B cell (primary cell): Measurements from ENCODE around the gene GPC5. TPM values are rescaled to one million over a fixed set of nuclear protein-coding genes. Genes with fewer than 3 reads are reported as not detected.

ENCODE experiments used
- ATAC-seq: fragments of 200-7000 bp; cut with Tn5 transposase; one replicate; pipeline ENCODE4 v1.10.0; 2021; ENCODE audit warnings: low read depth, mild to moderate bottlenecking, moderate number of reproducible peaks, moderate library complexity
- CTCF ChIA-PET: fragments of 350-600 bp; sonication (Branson Sonifier 250); formaldehyde crosslinking; loops from one replicate; lab custom pipeline; 2021; ENCODE audit warnings: antibody characterized with exemption, inconsistent platforms; lab: Charles Lee
- POLR2A ChIA-PET: fragments of 350-600 bp; sonication (Branson Sonifier 250); formaldehyde crosslinking; loops from one replicate; lab custom pipeline; 2021; ENCODE audit warnings: antibody characterized with exemption; lab: Charles Lee
- DNase-seq: peaks from one replicate; pipeline ENCODE4 v3.0.0; 2013
- H2AFZ ChIP-seq: 2 replicates; pipeline ENCODE4 v1.6.1; 2012; ENCODE audit warnings: mild to moderate bottlenecking, low read depth, low read length; ENCODE audit not compliant: insufficient read depth, poor library complexity, severe bottlenecking
- H3K27ac ChIP-seq, 2 donors: 1 replicate in 1 of 2; 2 replicates in 1 of 2; pipeline ENCODE4 v1.5.1; 2012 to 2013; ENCODE audit warnings: low read length in 2 of 2, mild to moderate bottlenecking in 2 of 2, moderate library complexity in 1 of 2
- H3K27me3 ChIP-seq, 4 experiments: fragments of 200-600 bp in 1 of 4; sonication (generic) in 1 of 4; replicated peaks in 1 of 4; 1 replicate in 2 of 4; 2 replicates in 2 of 4; pipeline versions ENCODE4 v1.6.1 to v1.7.0; 2013 to 2016; ENCODE audit warnings: low read length in 3 of 4, mild to moderate bottlenecking in 2 of 4, mixed read lengths in 1 of 4, moderate library complexity in 1 of 4; ENCODE audit not compliant: insufficient read depth in 4 of 4, control insufficient read depth in 3 of 4; ENCODE audit errors: control extremely low read depth in 1 of 4
- H3K36me3 ChIP-seq, 2 experiments: replicated peaks in 1 of 2; 1 replicate in 1 of 2; 2 replicates in 1 of 2; pipeline versions ENCODE4 v1.6.1 to v1.7.1; 2013; ENCODE audit warnings: low read length in 1 of 2; ENCODE audit not compliant: insufficient read depth in 2 of 2, control insufficient read depth in 1 of 2; ENCODE audit errors: control extremely low read depth in 1 of 2, extremely low read depth in 1 of 2
- H3K4me1 ChIP-seq, 2 donors: fragments of 200-600 bp in 1 of 2; sonication (generic) in 1 of 2; 1 replicate in 1 of 2; 2 replicates in 1 of 2; pipeline versions ENCODE4 v1.5.1 to v1.6.1; 2013 to 2017; ENCODE audit warnings: low read length in 2 of 2; ENCODE audit not compliant: control insufficient read depth in 2 of 2, insufficient read depth in 2 of 2
- H3K4me2 ChIP-seq: replicated peaks from 2 replicates; pipeline ENCODE3; 2012; ENCODE audit warnings: mild to moderate bottlenecking, low read depth, low read length; ENCODE audit not compliant: poor library complexity, severe bottlenecking
- H3K4me3 ChIP-seq, 5 experiments: fragments of 200-600 bp in 1 of 5; sonication (generic) in 1 of 5; 1 replicate in 3 of 5; 2 replicates in 2 of 5; pipeline versions ENCODE4 v1.5.1 to v1.7.0; 2011 to 2016; ENCODE audit warnings: low read length in 4 of 5, mild to moderate bottlenecking in 4 of 5, low read depth in 2 of 5, control low read depth in 1 of 5, moderate library complexity in 1 of 5; ENCODE audit not compliant: insufficient read depth in 1 of 5; ENCODE audit errors: control extremely low read depth in 1 of 5, extremely low read depth in 1 of 5
- H3K79me2 ChIP-seq: fragments of 200-600 bp; sonication (generic); one replicate; pipeline ENCODE4 v1.6.0; 2016; ENCODE audit warnings: low read length; ENCODE audit not compliant: control insufficient read depth, insufficient read depth
- H3K9ac ChIP-seq: fragments of 200-600 bp; sonication (generic); 2 replicates; pipeline ENCODE4 v1.6.1; 2017; ENCODE audit warnings: mild to moderate bottlenecking, low read length, moderate library complexity
- H3K9me3 ChIP-seq, 3 donors: one replicate each; pipeline versions ENCODE4 v1.6.1 to v1.7.1; 2013; ENCODE audit warnings: low read length in 2 of 3; ENCODE audit not compliant: control insufficient read depth in 2 of 3, insufficient read depth in 1 of 3; ENCODE audit errors: control extremely low read depth in 1 of 3
- H4K20me1 ChIP-seq: 2 replicates; pipeline ENCODE4 v1.6.0; 2012; ENCODE audit warnings: mild to moderate bottlenecking, low read length; ENCODE audit not compliant: insufficient read depth, control insufficient read depth, poor library complexity, severe bottlenecking
- H3K27ac Mint-ChIP-seq: one replicate; pipeline ENCODE4 v1.8.0; 2021; ENCODE audit warnings: mixed read lengths
- H3K27me3 Mint-ChIP-seq: one replicate; pipeline ENCODE4 v1.8.0; 2021; ENCODE audit warnings: mixed read lengths
- H3K4me1 Mint-ChIP-seq: one replicate; pipeline ENCODE4 v1.8.0; 2021; ENCODE audit warnings: mixed read lengths
- H3K4me3 Mint-ChIP-seq: one replicate; pipeline ENCODE4 v1.8.0; 2021; ENCODE audit warnings: mixed read lengths
- H3K9me3 Mint-ChIP-seq: one replicate; pipeline ENCODE4 v1.8.0; 2022; ENCODE audit warnings: mixed read lengths; ENCODE audit not compliant: insufficient read depth
- CTCF ChIP-seq: fragments of 200-600 bp; IDR thresholded peaks from one replicate; pipeline ENCODE4 v1.8.0; 2022; ENCODE audit warnings: antibody characterized with exemption, mild to moderate bottlenecking
- EZH2 ChIP-seq: IDR thresholded peaks from 2 replicates; pipeline ENCODE4 v1.6.1; 2012; ENCODE audit warnings: borderline replicate concordance, low read depth, mild to moderate bottlenecking, moderate library complexity, low read length; ENCODE audit not compliant: insufficient read depth, poor library complexity, severe bottlenecking
- WGBS: methylation state at CpG from one replicate; pipeline ENCODE4 v1.1.5; 2013; ENCODE audit warnings: missing lambda C conversion rate; ENCODE audit not compliant: insufficient coverage; 5-methylcytosine and 5-hydroxymethylcytosine counted together
- intact Hi-C: fragments of 100-400 bp; cut with micrococcal nuclease; formaldehyde crosslinking; loops from one replicate; pipeline ENCODE4 v1.10.0; 2022
- polyA plus RNA-seq: library from polyadenylated mRNA; depleted of rRNA; stranded (reverse); fragments of >200 nt; gene quantifications from 2 replicates; pipeline ENCODE4 v1.2.3, GENCODE V29; 2012
- total RNA-seq, 2 donors: library from RNA; stranded (reverse); fragments of 120-200 nt in 1 of 2; gene quantifications; 1 replicate in 1 of 2; 2 replicates in 1 of 2; pipeline versions ENCODE4 v1.2.3 to v1.2.4, GENCODE V29; 2013 to 2022

Gene GPC5
- total and polyA plus RNA-seq, 2 donors (not counting 1 experiment from before 2014, with no cell fraction given), result 0.15 to 0.30 TPM

- Histone ChIP-seq H3K9me3 (no peaks in the 10 kb centered on the region), H3K9ac (no peak overlapping the region), H3K4me2 (no peak overlapping the region), H3K36me3 (no peaks in the 10 kb centered on the region), H2AFZ (no peak overlapping the region), H3K27me3 (no peaks in the 10 kb centered on the region), H3K27ac (no peak overlapping the region), H3K79me2 (no peaks in the 10 kb centered on the region), H3K4me1 (no peaks in the 10 kb centered on the region), H4K20me1 (no peaks in the 10 kb centered on the region), H3K4me3 (no peak overlapping the region)
- POLR2A ChIA-PET, result no interaction called here
- no peak for TF ChIP-seq CTCF
- no peak for TF ChIP-seq EZH2
- Mint-ChIP-seq H3K4me3 (no peak overlapping the region), H3K27ac (no peak overlapping the region), H3K9me3 (peaks cover 7% of the 10 kb centered on the region), H3K4me1 (no peaks in the 10 kb centered on the region), H3K27me3 (no peaks in the 10 kb centered on the region)
- ATAC-seq, result no peak
- 100% methylated on average over 2 of the region's 2 CpGs for WGBS
- DNase-seq, result no peak
- CTCF ChIA-PET, result no interaction called here
- intact Hi-C loops, result no loop called here
Measured at GRCh38 chr13:91825516-91825915, 427.1 kb downstream of the GPC5 start.

- Histone ChIP-seq H3K4me3 (no peak overlapping the region), H3K27ac (no peak overlapping the region), H3K4me2 (no peak overlapping the region), H3K79me2 (no peaks in the 10 kb centered on the region), H3K9me3 (no peaks in the 10 kb centered on the region), H2AFZ (no peak overlapping the region), H3K4me1 (no peaks in the 10 kb centered on the region), H3K27me3 (no peaks in the 10 kb centered on the region), H4K20me1 (no peaks in the 10 kb centered on the region), H3K36me3 (no peaks in the 10 kb centered on the region), H3K9ac (no peak overlapping the region)
- Mint-ChIP-seq H3K9me3 (no peaks in the 10 kb centered on the region), H3K27ac (no peak overlapping the region), H3K4me1 (no peaks in the 10 kb centered on the region), H3K27me3 (no peaks in the 10 kb centered on the region), H3K4me3 (no peak overlapping the region)
- DNase-seq, result no peak
- no peak for ATAC-seq
- ChIA-PET POLR2A (no interaction called here), CTCF (no interaction called here)
- intact Hi-C loops, result no loop called here
- TF ChIP-seq EZH2, result no peak
- TF ChIP-seq CTCF, result no peak
Measured at GRCh38 chr13:91836553-91836952, 438.1 kb downstream of the GPC5 start.
